Forelimb muscle (tissue), 1 donor: ENCODE results near the gene COMTD1. TPM values are rescaled to one million over a fixed set of nuclear protein-coding genes. Genes with fewer than 3 reads are reported as not detected.

Source experiments
- DNase-seq: peaks from one replicate; pipeline ENCODE4 v3.0.0-alpha.2; 2013; ENCODE audit warnings: low read depth
- polyA plus RNA-seq: library from polyadenylated mRNA; unstranded; fragments of 120-200 nt; gene quantifications from one replicate; pipeline ENCODE4 v1.2.1, GENCODE V29; 2013; ENCODE audit not compliant: insufficient read length

Gene COMTD1
- 6.5 TPM for polyA plus RNA-seq

GRCh38 chr10:75235375-75236177 lies at the start of gene COMTD1:
COMTD1 (minus strand) TSS chr10:75235957; CDS start chr10:75235928, 29 bp downstream.
- DNase-seq = peak; percentile 41

- no peak for DNase-seq
These were observed 48.1 kb upstream of the COMTD1 start for GRCh38 chr10:75283671-75284470.

GRCh38 chr10:75283078-75283670 lies 47.4 kb upstream of the COMTD1 start:
- no peak for DNase-seq

GRCh38 chr10:75281974-75282373 lies 46.2 kb upstream of the COMTD1 start:
- no peak for DNase-seq

GRCh38 chr10:75280236-75280635 lies 44.5 kb upstream of the COMTD1 start:
- DNase-seq = no peak

GRCh38 chr10:75276069-75276872 lies 40.5 kb upstream of the COMTD1 start:
- no peak for DNase-seq

GRCh38 chr10:75272896-75273295 lies 37.1 kb upstream of the COMTD1 start:
- no peak for DNase-seq

GRCh38 chr10:75272094-75272493 lies 36.3 kb upstream of the COMTD1 start:
- no peak for DNase-seq

GRCh38 chr10:75269605-75270004 lies 33.8 kb upstream of the COMTD1 start:
- no peak for DNase-seq

- DNase-seq = no peak
These were observed 31.2 kb upstream of the COMTD1 start for GRCh38 chr10:75266945-75267344.

GRCh38 chr10:75265856-75266255 lies 30.1 kb upstream of the COMTD1 start:
- DNase-seq = no peak

GRCh38 chr10:75263806-75264205 lies 28.0 kb upstream of the COMTD1 start:
- DNase-seq = no peak

GRCh38 chr10:75261813-75262705 lies 26.3 kb upstream of the COMTD1 start:
- DNase-seq = peak; percentile 16

GRCh38 chr10:75260990-75261389 lies 25.2 kb upstream of the COMTD1 start:
- no peak for DNase-seq

GRCh38 chr10:75254739-75255138 lies 19.0 kb upstream of the COMTD1 start:
- no peak for DNase-seq

GRCh38 chr10:75253281-75254220 lies 17.8 kb upstream of the COMTD1 start:
- no peak for DNase-seq

GRCh38 chr10:75250934-75251333 lies 15.2 kb upstream of the COMTD1 start:
- no peak for DNase-seq

- no peak for DNase-seq
These were observed 12.0 kb upstream of the COMTD1 start for GRCh38 chr10:75247797-75248196.

GRCh38 chr10:75246506-75246905 lies 10.7 kb upstream of the COMTD1 start:
- DNase-seq = no peak
